ENCODE results near the gene KIF16B. TPM values are rescaled to one million over a fixed set of nuclear protein-coding genes. Genes with fewer than 3 reads are reported as not detected.

The KIF16B gene
- total RNA-seq, 1 experiment from 2014 or later: 7.6 TPM

GRCh38 chr20:16620961-16621360, 47.7 kb upstream of the KIF16B start:
- ChIA-PET CTCF (no interaction called here), POLR2A (no interaction called here)
- TF ChIP-seq MAX (CRISPR knock-in tag; IDR thresholded peaks at IDR 0.05): no peak
- no peak for TF ChIP-seq ZNF317 (CRISPR knock-in tag; IDR thresholded peaks at IDR 0.05; ENCODE audit: borderline replicate concordance, low read depth)
- Mint-ChIP-seq H3K4me1 (peaks cover 6% of the 10 kb centered on the region), H3K27me3 (ENCODE audit: low read depth) (no peaks in the 10 kb centered on the region), H3K27ac (no peak overlapping the region), H3K36me3 (peaks cover 14% of the 10 kb centered on the region), H3K9me3 (peaks cover 21% of the 10 kb centered on the region), H3K4me3 (no peak overlapping the region)
- DNase-seq (ENCODE audit: low spot score) (no peak), ATAC-seq (no peak)

- ChIA-PET POLR2A (no interaction called here), CTCF (no interaction called here)
- DNase-seq (ENCODE audit: low spot score): no peak
- Mint-ChIP-seq H3K4me1 (peaks cover 6% of the 10 kb centered on the region), H3K27me3 (ENCODE audit: low read depth) (no peaks in the 10 kb centered on the region), H3K27ac (no peak overlapping the region), H3K9me3 (peaks cover 21% of the 10 kb centered on the region), H3K4me3 (no peak overlapping the region), H3K36me3 (peaks cover 14% of the 10 kb centered on the region)
- ATAC-seq: no peak
- TF ChIP-seq E2F5 (CRISPR knock-in tag; IDR thresholded peaks at IDR 0.05): no peak
- TF ChIP-seq FOXK1 (CRISPR knock-in tag; IDR thresholded peaks at IDR 0.05): no peak
- no peak for TF ChIP-seq ESRRA (CRISPR knock-in tag; IDR thresholded peaks at IDR 0.05; ENCODE audit: borderline replicate concordance)
- TF ChIP-seq KAT7 (CRISPR knock-in tag; IDR thresholded peaks at IDR 0.05; ENCODE audit: borderline replicate concordance): no peak
- no peak for TF ChIP-seq ZNF416 (CRISPR knock-in tag; IDR thresholded peaks at IDR 0.05)
- no peak for TF ChIP-seq ZMAT4 (CRISPR knock-in tag; IDR thresholded peaks at IDR 0.05)
- no peak for TF ChIP-seq TEAD1 (CRISPR knock-in tag; IDR thresholded peaks at IDR 0.05)
- TF ChIP-seq ZNF512 (CRISPR knock-in tag; IDR thresholded peaks at IDR 0.05; ENCODE audit: borderline replicate concordance): no peak
- TF ChIP-seq SOX15 (CRISPR knock-in tag; IDR thresholded peaks at IDR 0.05): no peak
- no peak for TF ChIP-seq HMGA2 (CRISPR knock-in tag; IDR thresholded peaks at IDR 0.05)
- TF ChIP-seq FOXJ3 (CRISPR knock-in tag; IDR thresholded peaks at IDR 0.05; ENCODE audit: borderline replicate concordance): no peak
- TF ChIP-seq ETV6 (CRISPR knock-in tag; IDR thresholded peaks at IDR 0.05): no peak
- TF ChIP-seq STAT6 (CRISPR knock-in tag; conservative IDR thresholded peaks at IDR 0.05; ENCODE audit: low read depth): no peak
- no peak for TF ChIP-seq ARID4B (CRISPR knock-in tag; IDR thresholded peaks at IDR 0.05; ENCODE audit: borderline replicate concordance)
- TF ChIP-seq ZNF425 (CRISPR knock-in tag; conservative IDR thresholded peaks at IDR 0.05): no peak
- TF ChIP-seq CTCF (IDR thresholded peaks at IDR 0.05): no peak
- TF ChIP-seq ERG (CRISPR knock-in tag; IDR thresholded peaks at IDR 0.05): no peak
Measured at GRCh38 chr20:16619953-16620352, 46.7 kb upstream of the KIF16B start.

Measured in WTC11 (cell line).